GM12878 (cell line): ENCODE measurements around the gene SENP3. TPM values are rescaled to one million over a fixed set of nuclear protein-coding genes. Genes with fewer than 3 reads are reported as not detected.

ENCODE experiments used
- ATAC-seq: fragments of 200-7000 bp; cut with Tn5 transposase; 3 replicates; pipeline ENCODE4 v1.9.1; 2020; ENCODE audit warnings: mild to moderate bottlenecking, moderate library complexity
- BruUV-seq: library from RNA; stranded (reverse); fragments of 400-500 nt; replicated peaks from 2 replicates; lab custom pipeline; 2021; lab: Mats Ljungman, UMichigan
- CTCF ChIA-PET: fragments of 300-600 bp; sonication (Branson Sonifier 250); formaldehyde crosslinking; extraction: SDS; loops from one replicate; lab custom pipeline; 2021; ENCODE audit warnings: inconsistent platforms; lab: Yijun Ruan, JAX
- POLR2A ChIA-PET: fragments of 350-600 bp; formaldehyde crosslinking; extraction: SDS; loops from one replicate; lab custom pipeline; 2021; ENCODE audit warnings: inconsistent platforms; lab: Charles Lee
- RAD21 ChIA-PET: fragments of 300-600 bp; sonication (Branson Sonifier 250); formaldehyde crosslinking; loops from one replicate; lab custom pipeline; 2023; ENCODE audit warnings: antibody characterized with exemption; ENCODE audit not compliant: unreplicated experiment; lab: Charles Lee
- SMC1A ChIA-PET: fragments of 300-600 bp; sonication (Branson Sonifier 250); formaldehyde crosslinking; loops from one replicate; lab custom pipeline; 2023; ENCODE audit not compliant: unreplicated experiment, uncharacterized antibody; lab: Charles Lee
- DNase-seq: peaks from one replicate; pipeline ENCODE4 v3.0.0-alpha.2; 2011; ENCODE audit warnings: low read depth, low spot score
- FAIRE-seq: peaks from 3 replicates; lab custom pipeline; 2011; peaks lifted over from hg19 to GRCh38; lab: Jason Lieb, UNC
- H2AFZ ChIP-seq: 2 replicates; pipeline ENCODE4 v1.6.0; 2011; ENCODE audit warnings: low read depth, low read length, control low read depth; ENCODE audit not compliant: control insufficient read depth
- H3K27ac ChIP-seq: 2 replicates; pipeline ENCODE4 v1.5.1; 2011; ENCODE audit warnings: control low read depth; ENCODE audit not compliant: control insufficient read depth, insufficient read depth
- H3K27me3 ChIP-seq, 2 experiments: replicated peaks in 1 of 2; 2 replicates each; pipeline versions ENCODE4 v1.6.0 to v1.6.1; 2011; ENCODE audit warnings: low read length in 1 of 2; ENCODE audit not compliant: control insufficient read depth in 2 of 2, insufficient read depth in 2 of 2
- H3K36me3 ChIP-seq, 2 experiments: 2 replicates each; pipeline ENCODE4 v1.5.1; 2011; ENCODE audit warnings: low read length in 1 of 2; ENCODE audit not compliant: control insufficient read depth in 2 of 2, insufficient read depth in 2 of 2
- H3K4me1 ChIP-seq: 2 replicates; pipeline ENCODE4 v1.6.1; 2011; ENCODE audit warnings: mild to moderate bottlenecking, low read length, moderate library complexity, mixed read lengths; ENCODE audit not compliant: control insufficient read depth, insufficient read depth
- H3K4me2 ChIP-seq: 2 replicates; pipeline ENCODE4 v1.6.0; 2011; ENCODE audit warnings: control low read depth; ENCODE audit not compliant: control insufficient read depth, insufficient read depth
- H3K4me3 ChIP-seq: fragments of 200-600 bp; sonication (generic); 2 replicates; pipeline ENCODE4 v1.5.1; 2016
- H3K79me2 ChIP-seq: 2 replicates; pipeline ENCODE4 v1.6.0; 2011; ENCODE audit warnings: low read length; ENCODE audit not compliant: control insufficient read depth, insufficient read depth
- H3K9ac ChIP-seq: 2 replicates; pipeline ENCODE4 v1.8.0; 2011; ENCODE audit warnings: low read length, control low read depth, mixed read lengths; ENCODE audit not compliant: control insufficient read depth, insufficient read depth
- H3K9me3 ChIP-seq: replicated peaks from 3 replicates; pipeline ENCODE4 v1.5.1; 2011; ENCODE audit warnings: mild to moderate bottlenecking, low read length; ENCODE audit not compliant: control insufficient read depth, insufficient read depth
- H4K20me1 ChIP-seq: 2 replicates; pipeline ENCODE4 v1.6.0; 2011; ENCODE audit not compliant: control insufficient read depth, insufficient read depth
- BCLAF1 ChIP-seq: fragments of 450-650 bp; IDR thresholded peaks from 2 replicates; pipeline ENCODE4 v1.6.1; 2017; ENCODE audit warnings: antibody characterized with exemption, mild to moderate bottlenecking, moderate library complexity
- BRCA1 ChIP-seq: IDR thresholded peaks from 2 replicates; pipeline ENCODE4 v1.6.1; 2011; ENCODE audit warnings: low read depth, low read length, improper control_type of control experiment
- CBX3 ChIP-seq: fragments of 200-600 bp; sonication (generic); IDR thresholded peaks from 2 replicates; pipeline ENCODE4 v1.6.1; 2016; ENCODE audit warnings: low read depth, borderline replicate concordance
- E4F1 ChIP-seq: fragments of 450-650 bp; IDR thresholded peaks from 2 replicates; pipeline ENCODE4 v1.6.1; 2018; ENCODE audit warnings: borderline replicate concordance, mild to moderate bottlenecking; ENCODE audit not compliant: partially characterized antibody
- KAT2A ChIP-seq: conservative IDR thresholded peaks from 2 replicates; pipeline ENCODE4 v1.6.1; 2011; ENCODE audit warnings: low read depth, low read length; ENCODE audit not compliant: control insufficient read depth
- RBBP5 ChIP-seq: fragments of 200-600 bp; sonication (generic); conservative IDR thresholded peaks from 2 replicates; pipeline ENCODE4 v1.6.1; 2016
- RELB ChIP-seq: fragments of 450-650 bp; IDR thresholded peaks from 2 replicates; pipeline ENCODE4 v1.6.1; 2017; ENCODE audit warnings: low read depth, mild to moderate bottlenecking, moderate library complexity
- TARDBP ChIP-seq: IDR thresholded peaks from 2 replicates; pipeline ENCODE4 v1.6.1; 2016; ENCODE audit warnings: borderline replicate concordance
- ZNF24 ChIP-seq: fragments of 450-650 bp; IDR thresholded peaks from 2 replicates; pipeline ENCODE4 v1.6.1; 2017; ENCODE audit warnings: antibody characterized with exemption, mild to moderate bottlenecking
- ZNF592 ChIP-seq: fragments of 450-650 bp; IDR thresholded peaks from 2 replicates; pipeline ENCODE4 v1.6.1; 2017; ENCODE audit warnings: mild to moderate bottlenecking, moderate library complexity
- ZZZ3 ChIP-seq: IDR thresholded peaks from 2 replicates; pipeline ENCODE4 v1.6.1; 2011; ENCODE audit warnings: low read depth; ENCODE audit not compliant: control insufficient read depth, insufficient read length
- WGBS: methylation state at CpG from one replicate; pipeline ENCODE4 v1.1.6; 2016; ENCODE audit warnings: low lambda C conversion rate; ENCODE audit not compliant: insufficient replicate concordance, insufficient coverage; ENCODE audit errors: missing lambda C conversion rate; 5-methylcytosine and 5-hydroxymethylcytosine counted together
- in situ Hi-C: fragments of 300-500 bp; cut with MboI; formaldehyde crosslinking; loops from 9 replicates; pipeline ENCODE4 v1.14.3; 2018; ENCODE audit warnings: mixed read lengths
- intact Hi-C: fragments of 100-400 bp; cut with micrococcal nuclease; formaldehyde crosslinking; loops from one replicate; pipeline ENCODE4 v1.14.2; 2022; ENCODE audit not compliant: unreplicated experiment
- polyA plus RNA-seq, 11 experiments: library from polyadenylated mRNA; depleted of rRNA in 4 of 11; unstranded in 6 of 11; stranded (reverse) in 5 of 11; fragments of >200 nt; fragmentation: Nextera tagmentation in 4 of 11; fragmentation: Illumina TruSeq in 1 of 11; extraction: Ambion mirVana in 4 of 11; extraction: Trizol in 1 of 11; gene quantifications; 1 replicate in 1 of 11; 2 replicates in 10 of 11; pipeline versions ENCODE4 v1.2.1 to v1.2.3, GENCODE V29; 2011 to 2016; ENCODE audit warnings: inconsistent platforms in 2 of 11, missing spikeins in 2 of 11, low read depth in 1 of 11
- total RNA-seq, 4 experiments: library from RNA; depleted of rRNA in 3 of 4; stranded (reverse); fragments of >200 nt in 3 of 4; fragmentation: Illumina TruSeq in 1 of 4; extraction: Trizol in 1 of 4; gene quantifications; 2 replicates each; pipeline versions ENCODE4 v1.2.1 to v1.2.3, GENCODE V29; 2013 to 2021

SENP3 gene
- total and polyA plus RNA-seq, 10 of the 15 experiments (the other 5 are each of a cell fraction or from before 2014, with no cell fraction given) = 1.8 to 113 (median 72.3) TPM

- ChIA-PET SMC1A (interaction anchor here (0.7 to 4.9 kb wide), 11 partner anchors 16 to 121 kb away, joined by 3 to 35 read pairs (median 4); partner anchors contain the start of genes CD68 and TMEM102), RAD21 (interaction anchor here (1.1 to 4.9 kb wide), 4 partner anchors 10 to 202 kb away, joined by 3 to 84 read pairs (median 18); partner anchors contain the start of gene TMEM95)
- no TSS peak for BruUV-seq
- TF ChIP-seq RBBP5 = no peak
- TF ChIP-seq ZNF592 = no peak
- TF ChIP-seq TARDBP = no peak
- no peak for TF ChIP-seq CBX3
- no peak for TF ChIP-seq BRCA1
- no peak for TF ChIP-seq KAT2A
- TF ChIP-seq ZZZ3 = no peak
- no peak for TF ChIP-seq BCLAF1
- TF ChIP-seq RELB = no peak
- TF ChIP-seq E4F1 = no peak
- TF ChIP-seq ZNF24 = no peak
Observed at GRCh38 chr17:7557147-7557764, 4.5 kb upstream of the SENP3 start.

More at GRCh38 chr17:7557147-7557764, 4.5 kb upstream of the SENP3 start:
- Histone ChIP-seq H4K20me1 (no peaks in the 10 kb centered on the region), H3K4me2 (peak overlapping the region; percentile 92; the same call in 1 of the 2 replicates), H3K9ac (peak overlapping the region; percentile 70), H3K79me2 (peaks cover 9% of the 10 kb centered on the region), H3K27ac (peak overlapping the region; percentile 84; the same call in 1 of the 2 replicates), H3K9me3 (no peaks in the 10 kb centered on the region), H3K27me3 (no peaks in the 10 kb centered on the region), H2AFZ (no peak overlapping the region; the same call in 1 of the 2 replicates), H3K4me1 (peaks cover 49% of the 10 kb centered on the region), H3K4me3 (no peak overlapping the region), H3K36me3 (no peaks in the 10 kb centered on the region)
- ChIA-PET CTCF (interaction anchor here (0.8 to 6.2 kb wide), 5 partner anchors 11 to 201 kb away, joined by 3 to 192 read pairs (median 17); partner anchors contain the start of gene TMEM95), POLR2A (interaction anchor here (0.5 to 4.2 kb wide), 5 partner anchors 27 to 317 kb away, joined by 3 to 36 read pairs (median 7); partner anchors contain the start of genes ACAP1, MPDU1, TP53 and WRAP53)
- intact Hi-C loops (no loop called here), in situ Hi-C loops (loop anchor here (25.0 kb wide), 1 partner anchor 520 kb away; the partner anchor contains the start of genes SLC16A11 and SLC16A13)
- 66% methylated on average over 18 of the region's 19 CpGs for WGBS
- DNase-seq (no peak), ATAC-seq (no peak), FAIRE-seq (no peak)
